B cell (primary cell): ENCODE data around the gene FBXO10. TPM values are rescaled to one million over a fixed set of nuclear protein-coding genes. Genes with fewer than 3 reads are reported as not detected.
"Not testable (repeated sequence)": the region's sequence is repeated elsewhere in the genome, so short reads cannot be mapped to it uniquely, and the experiment has no call there.

Source experiments
- ATAC-seq: fragments of 200-7000 bp; cut with Tn5 transposase; one replicate; pipeline ENCODE4 v1.10.0; 2021; ENCODE audit warnings: low read depth, mild to moderate bottlenecking, moderate number of reproducible peaks, moderate library complexity
- CTCF ChIA-PET: fragments of 350-600 bp; sonication (Branson Sonifier 250); formaldehyde crosslinking; loops from one replicate; lab custom pipeline; 2021; ENCODE audit warnings: antibody characterized with exemption, inconsistent platforms; lab: Charles Lee
- POLR2A ChIA-PET: fragments of 350-600 bp; sonication (Branson Sonifier 250); formaldehyde crosslinking; loops from one replicate; lab custom pipeline; 2021; ENCODE audit warnings: antibody characterized with exemption; lab: Charles Lee
- DNase-seq: peaks from one replicate; pipeline ENCODE4 v3.0.0; 2013
- H2AFZ ChIP-seq: 2 replicates; pipeline ENCODE4 v1.6.1; 2012; ENCODE audit warnings: mild to moderate bottlenecking, low read depth, low read length; ENCODE audit not compliant: insufficient read depth, poor library complexity, severe bottlenecking
- H3K27ac ChIP-seq, 2 donors: 1 replicate in 1 of 2; 2 replicates in 1 of 2; pipeline ENCODE4 v1.5.1; 2012 to 2013; ENCODE audit warnings: low read length in 2 of 2, mild to moderate bottlenecking in 2 of 2, moderate library complexity in 1 of 2
- H3K27me3 ChIP-seq, 4 experiments: fragments of 200-600 bp in 1 of 4; sonication (generic) in 1 of 4; replicated peaks in 1 of 4; 1 replicate in 2 of 4; 2 replicates in 2 of 4; pipeline versions ENCODE4 v1.6.1 to v1.7.0; 2013 to 2016; ENCODE audit warnings: low read length in 3 of 4, mild to moderate bottlenecking in 2 of 4, mixed read lengths in 1 of 4, moderate library complexity in 1 of 4; ENCODE audit not compliant: insufficient read depth in 4 of 4, control insufficient read depth in 3 of 4; ENCODE audit errors: control extremely low read depth in 1 of 4
- H3K36me3 ChIP-seq, 2 experiments: replicated peaks in 1 of 2; 1 replicate in 1 of 2; 2 replicates in 1 of 2; pipeline versions ENCODE4 v1.6.1 to v1.7.1; 2013; ENCODE audit warnings: low read length in 1 of 2; ENCODE audit not compliant: insufficient read depth in 2 of 2, control insufficient read depth in 1 of 2; ENCODE audit errors: control extremely low read depth in 1 of 2, extremely low read depth in 1 of 2
- H3K4me1 ChIP-seq, 2 donors: fragments of 200-600 bp in 1 of 2; sonication (generic) in 1 of 2; 1 replicate in 1 of 2; 2 replicates in 1 of 2; pipeline versions ENCODE4 v1.5.1 to v1.6.1; 2013 to 2017; ENCODE audit warnings: low read length in 2 of 2; ENCODE audit not compliant: control insufficient read depth in 2 of 2, insufficient read depth in 2 of 2
- H3K4me2 ChIP-seq: replicated peaks from 2 replicates; pipeline ENCODE3; 2012; ENCODE audit warnings: mild to moderate bottlenecking, low read depth, low read length; ENCODE audit not compliant: poor library complexity, severe bottlenecking
- H3K4me3 ChIP-seq, 5 experiments: fragments of 200-600 bp in 1 of 5; sonication (generic) in 1 of 5; 1 replicate in 3 of 5; 2 replicates in 2 of 5; pipeline versions ENCODE4 v1.5.1 to v1.7.0; 2011 to 2016; ENCODE audit warnings: low read length in 4 of 5, mild to moderate bottlenecking in 4 of 5, low read depth in 2 of 5, control low read depth in 1 of 5, moderate library complexity in 1 of 5; ENCODE audit not compliant: insufficient read depth in 1 of 5; ENCODE audit errors: control extremely low read depth in 1 of 5, extremely low read depth in 1 of 5
- H3K79me2 ChIP-seq: fragments of 200-600 bp; sonication (generic); one replicate; pipeline ENCODE4 v1.6.0; 2016; ENCODE audit warnings: low read length; ENCODE audit not compliant: control insufficient read depth, insufficient read depth
- H3K9ac ChIP-seq: fragments of 200-600 bp; sonication (generic); 2 replicates; pipeline ENCODE4 v1.6.1; 2017; ENCODE audit warnings: mild to moderate bottlenecking, low read length, moderate library complexity
- H3K9me3 ChIP-seq, 3 donors: one replicate each; pipeline versions ENCODE4 v1.6.1 to v1.7.1; 2013; ENCODE audit warnings: low read length in 2 of 3; ENCODE audit not compliant: control insufficient read depth in 2 of 3, insufficient read depth in 1 of 3; ENCODE audit errors: control extremely low read depth in 1 of 3
- H4K20me1 ChIP-seq: 2 replicates; pipeline ENCODE4 v1.6.0; 2012; ENCODE audit warnings: mild to moderate bottlenecking, low read length; ENCODE audit not compliant: insufficient read depth, control insufficient read depth, poor library complexity, severe bottlenecking
- H3K27ac Mint-ChIP-seq: one replicate; pipeline ENCODE4 v1.8.0; 2021; ENCODE audit warnings: mixed read lengths
- H3K27me3 Mint-ChIP-seq: one replicate; pipeline ENCODE4 v1.8.0; 2021; ENCODE audit warnings: mixed read lengths
- H3K4me1 Mint-ChIP-seq: one replicate; pipeline ENCODE4 v1.8.0; 2021; ENCODE audit warnings: mixed read lengths
- H3K4me3 Mint-ChIP-seq: one replicate; pipeline ENCODE4 v1.8.0; 2021; ENCODE audit warnings: mixed read lengths
- H3K9me3 Mint-ChIP-seq: one replicate; pipeline ENCODE4 v1.8.0; 2022; ENCODE audit warnings: mixed read lengths; ENCODE audit not compliant: insufficient read depth
- CTCF ChIP-seq: fragments of 200-600 bp; IDR thresholded peaks from one replicate; pipeline ENCODE4 v1.8.0; 2022; ENCODE audit warnings: antibody characterized with exemption, mild to moderate bottlenecking
- EZH2 ChIP-seq: IDR thresholded peaks from 2 replicates; pipeline ENCODE4 v1.6.1; 2012; ENCODE audit warnings: borderline replicate concordance, low read depth, mild to moderate bottlenecking, moderate library complexity, low read length; ENCODE audit not compliant: insufficient read depth, poor library complexity, severe bottlenecking
- WGBS: methylation state at CpG from one replicate; pipeline ENCODE4 v1.1.5; 2013; ENCODE audit warnings: missing lambda C conversion rate; ENCODE audit not compliant: insufficient coverage; 5-methylcytosine and 5-hydroxymethylcytosine counted together
- intact Hi-C: fragments of 100-400 bp; cut with micrococcal nuclease; formaldehyde crosslinking; loops from one replicate; pipeline ENCODE4 v1.10.0; 2022
- polyA plus RNA-seq: library from polyadenylated mRNA; depleted of rRNA; stranded (reverse); fragments of >200 nt; gene quantifications from 2 replicates; pipeline ENCODE4 v1.2.3, GENCODE V29; 2012
- total RNA-seq, 2 donors: library from RNA; stranded (reverse); fragments of 120-200 nt in 1 of 2; gene quantifications; 1 replicate in 1 of 2; 2 replicates in 1 of 2; pipeline versions ENCODE4 v1.2.3 to v1.2.4, GENCODE V29; 2013 to 2022

FBXO10 gene
- total and polyA plus RNA-seq, 2 donors (not counting 1 experiment from before 2014, with no cell fraction given) = 18.6 to 67.3 TPM

GRCh38 chr9:37511016-37512010 lies 64.9 kb downstream of the FBXO10 start:
- ChIA-PET POLR2A (interaction anchor here (0.6 kb wide), 1 partner anchor 119 kb away, joined by 3 read pairs; no protein-coding TSS in a partner anchor), CTCF (interaction anchor here (0.6 to 1.7 kb wide), 3 partner anchors 10 to 202 kb away, joined by 3 to 4 read pairs (median 3); partner anchors contain the start of gene TOMM5)
- no peaks in the 10 kb centered on the region for H3K9me3 ChIP-seq
- no peak overlapping the region for H3K9ac ChIP-seq
- TF ChIP-seq EZH2 (no peak), CTCF (no peak)
- Mint-ChIP-seq H3K4me1 (peaks cover 13% of the 10 kb centered on the region), H3K4me3 (no peak overlapping the region), H3K9me3 (no peaks in the 10 kb centered on the region), H3K27ac (peak overlapping the region; percentile 37), H3K27me3 (no peaks in the 10 kb centered on the region)
- intact Hi-C loops = no loop called here
- no peak overlapping the region for H3K27ac ChIP-seq
- peak; percentile 19 for DNase-seq
- no peaks in the 10 kb centered on the region for H3K27me3 ChIP-seq
- WGBS = 90% methylated on average over 13 of the region's 15 CpGs
- H4K20me1 ChIP-seq = no peaks in the 10 kb centered on the region
- no peak overlapping the region for H3K4me3 ChIP-seq
- peaks cover 0 to 4% of the 10 kb centered on the region in 2 donors for H3K4me1 ChIP-seq
- H3K4me2 ChIP-seq = no peak overlapping the region
- peak; percentile 56 for ATAC-seq
- H2AFZ ChIP-seq = no peak overlapping the region
- peaks cover 2 to 15% of the 10 kb centered on the region in 2 experiments for H3K36me3 ChIP-seq
- H3K79me2 ChIP-seq = no peaks in the 10 kb centered on the region

- POLR2A ChIA-PET, H3K27me3 ChIP-seq: not testable (repeated sequence)
These were observed 66.1 kb downstream of the FBXO10 start for GRCh38 chr9:37510053-37510452.

More at GRCh38 chr9:37510053-37510452, 66.1 kb downstream of the FBXO10 start:
- H3K9me3 Mint-ChIP-seq, H3K27ac ChIP-seq, H3K9ac ChIP-seq, H3K4me3 Mint-ChIP-seq, H4K20me1 ChIP-seq, H3K4me3 ChIP-seq, intact Hi-C loops, H2AFZ ChIP-seq, H3K4me1 ChIP-seq, DNase-seq, ATAC-seq, H3K9me3 ChIP-seq, H3K79me2 ChIP-seq, H3K4me2 ChIP-seq, H3K27ac Mint-ChIP-seq, H3K27me3 Mint-ChIP-seq: not testable (repeated sequence)
- CTCF ChIA-PET = interaction anchor here (1.0 to 1.7 kb wide), 2 partner anchors 636 to 637 kb away, joined by 3 to 4 read pairs; no protein-coding TSS in a partner anchor
- peaks cover 13% of the 10 kb centered on the region for H3K4me1 Mint-ChIP-seq
- H3K36me3 ChIP-seq = peaks cover 0 to 18% of the 10 kb centered on the region in 2 experiments
- 100% methylated on average over 1 of the region's 5 CpGs for WGBS
